PC-3 (cell line): ENCODE results near the gene BRD3. TPM values are rescaled to one million over a fixed set of nuclear protein-coding genes. Genes with fewer than 3 reads are reported as not detected.
A peak's percentile ranks its signal among the peaks of the same experiment; 100 is the strongest.

ENCODE experiments used
- ATAC-seq: fragments of 200-7000 bp; cut with Tn5 transposase; 2 replicates; pipeline ENCODE4 v1.9.1; 2020; ENCODE audit warnings: mild to moderate bottlenecking, moderate library complexity
- BruUV-seq: library from RNA; stranded (reverse); fragments of 400-500 nt; replicated peaks from 2 replicates; lab custom pipeline; 2021; lab: Mats Ljungman, UMichigan
- CTCF ChIA-PET: fragments of 300-600 bp; sonication (Branson Sonifier 250); formaldehyde crosslinking; loops from one replicate; lab custom pipeline; 2022; ENCODE audit warnings: antibody characterized with exemption; lab: Charles Lee
- POLR2A ChIA-PET: fragments of 300-600 bp; sonication (Branson Sonifier 250); formaldehyde crosslinking; loops from one replicate; lab custom pipeline; 2022; ENCODE audit warnings: antibody characterized with exemption; ENCODE audit not compliant: unreplicated experiment; lab: Charles Lee
- DNase-seq: peaks from one replicate; pipeline ENCODE4 v3.0.0-alpha.2; 2015
- H2AFZ ChIP-seq: fragments of 300-600 bp; sonication (generic); 2 replicates; pipeline ENCODE4 v1.6.0; 2016; ENCODE audit warnings: antibody characterized with exemption, low read length
- H3F3A ChIP-seq: fragments of 300-600 bp; sonication (generic); one replicate; pipeline ENCODE4 v1.6.0; 2017; ENCODE audit warnings: antibody characterized with exemption, low read length, control low read depth, mild to moderate bottlenecking; ENCODE audit not compliant: unreplicated experiment
- H3K27ac ChIP-seq: fragments of 300-600 bp; sonication (generic); 2 replicates; pipeline ENCODE4 v1.5.1; 2016; ENCODE audit warnings: mild to moderate bottlenecking, low read length
- H3K27me3 ChIP-seq: fragments of 300-600 bp; sonication (generic); 2 replicates; pipeline ENCODE4 v1.6.1; 2016; ENCODE audit warnings: low read length, mixed read lengths
- H3K36me3 ChIP-seq: fragments of 300-600 bp; sonication (generic); 2 replicates; pipeline ENCODE4 v1.6.1; 2016; ENCODE audit warnings: low read depth, mixed run types, low read length, mixed read lengths
- H3K4me1 ChIP-seq: fragments of 300-600 bp; sonication (generic); 2 replicates; pipeline ENCODE4 v1.5.1; 2016; ENCODE audit warnings: low read length; ENCODE audit not compliant: insufficient read depth
- H3K4me2 ChIP-seq: fragments of 300-600 bp; sonication (generic); 2 replicates; pipeline ENCODE4 v1.6.0; 2016; ENCODE audit warnings: low read length
- H3K4me3 ChIP-seq: fragments of 300-600 bp; sonication (generic); 2 replicates; pipeline ENCODE4 v1.5.1; 2016; ENCODE audit warnings: mild to moderate bottlenecking, low read length, mixed read lengths
- H3K79me2 ChIP-seq: fragments of 300-600 bp; sonication (generic); 2 replicates; pipeline ENCODE4 v1.6.1; 2017; ENCODE audit warnings: low read length, mixed read lengths
- H3K9ac ChIP-seq: fragments of 300-600 bp; sonication (generic); 2 replicates; pipeline ENCODE4 v1.6.0; 2016; ENCODE audit warnings: mild to moderate bottlenecking, low read length
- H3K9me2 ChIP-seq: fragments of 300-600 bp; sonication (generic); replicated peaks from 2 replicates; pipeline ENCODE4 v1.6.1; 2016; ENCODE audit warnings: mixed run types, low read length, mixed read lengths
- H3K9me3 ChIP-seq: fragments of 300-600 bp; sonication (generic); 2 replicates; pipeline ENCODE4 v1.6.1; 2016; ENCODE audit warnings: low read length, mixed read lengths
- H4K20me1 ChIP-seq: fragments of 300-600 bp; sonication (generic); 2 replicates; pipeline ENCODE4 v1.6.1; 2016; ENCODE audit warnings: low read length, mixed read lengths
- EZH2 ChIP-seq: fragments of 300-600 bp; sonication (generic); IDR thresholded peaks from one replicate; pipeline ENCODE4 v1.6.1; 2017; ENCODE audit warnings: antibody characterized with exemption, mild to moderate bottlenecking, low read length; ENCODE audit not compliant: unreplicated experiment
- EZH2phosphoT487 ChIP-seq: fragments of 300-600 bp; sonication (generic); IDR thresholded peaks from 2 replicates; pipeline ENCODE4 v1.6.1; 2018; ENCODE audit warnings: mild to moderate bottlenecking, antibody characterized with exemption, low read length, borderline replicate concordance
- intact Hi-C: fragments of 100-400 bp; cut with micrococcal nuclease; formaldehyde crosslinking; loops from 2 replicates; pipeline ENCODE4 v1.9.0; 2023
- total RNA-seq: library from RNA; depleted of rRNA; stranded (reverse); fragments of >200 nt; gene quantifications from 2 replicates; pipeline ENCODE4 v1.2.3, GENCODE V29; 2014
- TF ChIP-seq, protein P1 (sequence below): fragments of 300-600 bp; sonication (generic); conservative IDR thresholded peaks from 2 replicates; pipeline ENCODE4 v1.5.1; 2017; ENCODE audit warnings: antibody characterized with exemption, low read depth, mild to moderate bottlenecking, low read length

BRD3 gene
- total RNA-seq, 1 experiment from 2014 or later: 5.5 TPM

DNA sequence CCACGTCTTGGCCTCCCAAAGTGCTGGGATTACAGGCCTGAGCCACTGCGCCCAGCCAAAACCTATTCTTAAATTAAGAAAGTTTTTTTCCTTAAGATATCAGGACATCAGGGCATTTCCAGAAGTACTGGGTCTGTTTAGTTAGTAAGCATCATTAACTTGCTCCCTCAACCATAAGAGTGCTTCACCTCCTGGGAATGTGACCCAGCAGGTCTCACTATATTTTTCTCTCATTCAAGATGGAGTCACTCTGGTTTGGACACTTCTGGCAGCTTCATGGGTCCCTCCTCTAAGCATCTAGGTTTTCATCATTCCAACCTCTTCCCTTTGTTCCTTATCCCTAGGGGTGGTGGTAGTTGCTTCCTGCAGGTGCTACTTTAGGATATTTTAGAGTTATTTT is 52.9 kb downstream of the BRD3 start:
- no TSS peak for BruUV-seq

DNA sequence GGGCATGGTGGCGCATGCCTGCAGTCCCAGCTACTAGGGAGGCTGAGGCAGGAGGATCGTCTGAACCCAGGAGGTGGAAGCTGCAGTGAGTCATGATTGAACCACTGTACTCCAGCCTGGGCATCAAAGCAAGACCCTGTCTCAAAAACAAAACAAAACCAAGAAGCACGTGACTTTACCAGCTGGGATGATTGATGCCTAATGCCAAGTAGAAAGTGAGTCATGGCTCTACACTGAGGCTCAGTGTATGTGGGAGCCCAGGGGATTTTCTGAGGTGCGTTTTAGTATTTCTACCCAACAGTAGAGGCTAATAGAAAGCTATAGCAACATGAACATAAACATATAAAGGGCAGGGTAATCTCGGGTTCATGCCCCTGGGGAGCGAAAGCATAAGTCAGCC is 56.4 kb downstream of the BRD3 start:
- H3K9me3 ChIP-seq: no peaks in the 10 kb centered on the region
- no peak overlapping the region for H3K4me2 ChIP-seq
- ChIA-PET POLR2A (no interaction called here), CTCF (no interaction called here)
- DNase-seq (no peak), ATAC-seq (no peak)
- H3K27ac ChIP-seq: no peak overlapping the region
- TF ChIP-seq, protein P1, sequence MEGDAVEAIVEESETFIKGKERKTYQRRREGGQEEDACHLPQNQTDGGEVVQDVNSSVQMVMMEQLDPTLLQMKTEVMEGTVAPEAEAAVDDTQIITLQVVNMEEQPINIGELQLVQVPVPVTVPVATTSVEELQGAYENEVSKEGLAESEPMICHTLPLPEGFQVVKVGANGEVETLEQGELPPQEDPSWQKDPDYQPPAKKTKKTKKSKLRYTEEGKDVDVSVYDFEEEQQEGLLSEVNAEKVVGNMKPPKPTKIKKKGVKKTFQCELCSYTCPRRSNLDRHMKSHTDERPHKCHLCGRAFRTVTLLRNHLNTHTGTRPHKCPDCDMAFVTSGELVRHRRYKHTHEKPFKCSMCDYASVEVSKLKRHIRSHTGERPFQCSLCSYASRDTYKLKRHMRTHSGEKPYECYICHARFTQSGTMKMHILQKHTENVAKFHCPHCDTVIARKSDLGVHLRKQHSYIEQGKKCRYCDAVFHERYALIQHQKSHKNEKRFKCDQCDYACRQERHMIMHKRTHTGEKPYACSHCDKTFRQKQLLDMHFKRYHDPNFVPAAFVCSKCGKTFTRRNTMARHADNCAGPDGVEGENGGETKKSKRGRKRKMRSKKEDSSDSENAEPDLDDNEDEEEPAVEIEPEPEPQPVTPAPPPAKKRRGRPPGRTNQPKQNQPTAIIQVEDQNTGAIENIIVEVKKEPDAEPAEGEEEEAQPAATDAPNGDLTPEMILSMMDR: no peak
- TF ChIP-seq EZH2: no peak
- TF ChIP-seq EZH2phosphoT487: no peak
- H3F3A ChIP-seq: no peaks in the 10 kb centered on the region
- no peaks in the 10 kb centered on the region for H3K79me2 ChIP-seq
- no peaks in the 10 kb centered on the region for H3K36me3 ChIP-seq
- H3K9ac ChIP-seq: no peak overlapping the region
- no TSS peak for BruUV-seq
- no peaks in the 10 kb centered on the region for H3K9me2 ChIP-seq
- H2AFZ ChIP-seq: no peak overlapping the region
- no peaks in the 10 kb centered on the region for H3K4me1 ChIP-seq
- H3K4me3 ChIP-seq: no peak overlapping the region
- H4K20me1 ChIP-seq: no peaks in the 10 kb centered on the region
- H3K27me3 ChIP-seq: no peaks in the 10 kb centered on the region
- intact Hi-C loops: no loop called here

More for the DNA sequence above, 52.9 kb downstream of the BRD3 start:
- no peak for TF ChIP-seq EZH2phosphoT487
- intact Hi-C loops: no loop called here
- Histone ChIP-seq H3K4me2 (no peak overlapping the region), H3K9ac (no peak overlapping the region), H3K9me2 (no peaks in the 10 kb centered on the region), H2AFZ (no peak overlapping the region), H3K27me3 (no peaks in the 10 kb centered on the region), H3K4me3 (no peak overlapping the region), H3K4me1 (no peaks in the 10 kb centered on the region), H3K9me3 (no peaks in the 10 kb centered on the region), H3K36me3 (no peaks in the 10 kb centered on the region), H3K27ac (no peak overlapping the region), H4K20me1 (no peaks in the 10 kb centered on the region), H3F3A (no peaks in the 10 kb centered on the region), H3K79me2 (no peaks in the 10 kb centered on the region)
- DNase-seq (peak; percentile 36), ATAC-seq (no peak; the same call in 1 of the 2 replicates)
- ChIA-PET POLR2A (no interaction called here), CTCF (no interaction called here)

DNA sequence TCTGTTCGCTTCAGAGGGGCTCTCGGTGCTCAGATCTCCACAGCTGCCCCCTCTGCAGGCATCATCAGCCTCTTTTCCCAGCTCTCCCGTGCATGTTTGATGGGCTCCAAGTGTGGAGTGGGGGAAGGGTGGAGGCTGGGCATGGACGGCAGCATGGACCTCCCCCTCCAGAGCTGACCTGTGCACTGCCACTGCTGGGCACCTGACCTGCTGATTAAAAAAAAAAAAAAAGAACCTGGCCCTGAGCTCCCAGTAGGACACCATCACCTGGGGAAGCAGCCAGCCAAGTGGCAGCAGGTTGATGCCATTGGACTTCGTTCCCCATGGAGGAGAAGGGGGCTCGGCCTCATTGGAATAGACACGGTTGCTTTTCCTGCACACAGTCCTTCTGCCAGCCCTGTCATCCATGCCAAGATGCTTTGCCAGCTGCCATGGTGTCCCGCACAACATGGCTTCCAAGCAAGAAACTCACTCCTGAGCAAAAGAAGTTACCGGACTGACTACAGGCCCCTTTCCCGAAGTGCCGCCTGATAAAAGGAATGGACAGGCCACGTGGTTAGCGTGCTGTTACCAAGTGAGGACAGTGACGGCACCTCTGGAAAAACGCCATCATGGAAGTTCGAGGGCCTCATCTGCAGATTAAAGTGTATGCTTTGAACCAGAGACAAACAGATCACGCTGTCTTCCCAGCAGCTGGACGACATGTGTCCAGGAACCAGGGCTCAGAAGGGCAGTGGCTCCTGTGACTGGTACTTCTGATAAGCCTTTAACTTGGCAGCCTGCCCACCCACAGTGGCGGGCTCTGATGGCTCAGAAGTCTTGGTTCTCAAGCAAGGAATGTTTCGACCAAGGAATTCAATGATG is 57.3 kb downstream of the BRD3 start:
- TF ChIP-seq EZH2phosphoT487: no peak
- TF ChIP-seq, protein P1: no peak
- TF ChIP-seq EZH2: no peak
- Histone ChIP-seq H3K9me2 (no peaks in the 10 kb centered on the region), H4K20me1 (no peaks in the 10 kb centered on the region), H3F3A (no peaks in the 10 kb centered on the region), H3K36me3 (no peaks in the 10 kb centered on the region), H3K4me2 (no peak overlapping the region), H3K9ac (no peak overlapping the region), H3K9me3 (no peaks in the 10 kb centered on the region), H3K27ac (no peak overlapping the region), H3K79me2 (no peaks in the 10 kb centered on the region), H3K4me3 (no peak overlapping the region), H2AFZ (no peak overlapping the region), H3K4me1 (no peaks in the 10 kb centered on the region), H3K27me3 (no peaks in the 10 kb centered on the region)
- ATAC-seq (no peak), DNase-seq (no peak)
- ChIA-PET CTCF (no interaction called here), POLR2A (no interaction called here)
- intact Hi-C loops: no loop called here
- BruUV-seq: no TSS peak
